Stomach (tissue), 4 donors: Measurements from ENCODE around the gene AKIRIN1.
"Not testable (repeated sequence)": the region's sequence is repeated elsewhere in the genome, so short reads cannot be mapped to it uniquely, and the experiment has no call there.

ENCODE experiments used
- POLR2AphosphoS5 ChIP-seq, 3 donors: sonication (generic); formaldehyde crosslinking; IDR thresholded peaks; one replicate each; pipeline ENCODE4 v1.6.1; 2016; ENCODE audit warnings: antibody characterized with exemption in 3 of 3
- TF ChIP-seq, protein P1 (sequence below), 7 experiments: fragments of 450-650 bp in 4 of 7; fragments of 200-600 bp in 3 of 7; sonication (generic) in 3 of 7; IDR thresholded peaks; one replicate each; pipeline ENCODE4 v1.5.1; 2016 to 2019; ENCODE audit warnings: antibody characterized with exemption in 7 of 7, control low read depth in 2 of 7, mild to moderate bottlenecking in 1 of 7

GRCh38 chr1:39014956-39015355 lies 23.9 kb downstream of the AKIRIN1 start:
- TF ChIP-seq, protein P1, sequence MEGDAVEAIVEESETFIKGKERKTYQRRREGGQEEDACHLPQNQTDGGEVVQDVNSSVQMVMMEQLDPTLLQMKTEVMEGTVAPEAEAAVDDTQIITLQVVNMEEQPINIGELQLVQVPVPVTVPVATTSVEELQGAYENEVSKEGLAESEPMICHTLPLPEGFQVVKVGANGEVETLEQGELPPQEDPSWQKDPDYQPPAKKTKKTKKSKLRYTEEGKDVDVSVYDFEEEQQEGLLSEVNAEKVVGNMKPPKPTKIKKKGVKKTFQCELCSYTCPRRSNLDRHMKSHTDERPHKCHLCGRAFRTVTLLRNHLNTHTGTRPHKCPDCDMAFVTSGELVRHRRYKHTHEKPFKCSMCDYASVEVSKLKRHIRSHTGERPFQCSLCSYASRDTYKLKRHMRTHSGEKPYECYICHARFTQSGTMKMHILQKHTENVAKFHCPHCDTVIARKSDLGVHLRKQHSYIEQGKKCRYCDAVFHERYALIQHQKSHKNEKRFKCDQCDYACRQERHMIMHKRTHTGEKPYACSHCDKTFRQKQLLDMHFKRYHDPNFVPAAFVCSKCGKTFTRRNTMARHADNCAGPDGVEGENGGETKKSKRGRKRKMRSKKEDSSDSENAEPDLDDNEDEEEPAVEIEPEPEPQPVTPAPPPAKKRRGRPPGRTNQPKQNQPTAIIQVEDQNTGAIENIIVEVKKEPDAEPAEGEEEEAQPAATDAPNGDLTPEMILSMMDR (IDR thresholded peaks at IDR 0.05): not testable (repeated sequence)
- TF ChIP-seq POLR2AphosphoS5 (IDR thresholded peaks at IDR 0.05): not testable (repeated sequence)
